ENCODE measurements around the gene DPF3. TPM values are rescaled to one million over a fixed set of nuclear protein-coding genes. Genes with fewer than 3 reads are reported as not detected.

DPF3 gene
- total RNA-seq, 1 experiment from 2014 or later = not detected

GRCh38 chr14:72646861-72647528 lies 246.9 kb downstream of the DPF3 start:
- no peak overlapping the region for H3K27ac ChIP-seq (ENCODE audit: low read length)

GRCh38 chr14:72645706-72646105 lies 248.2 kb downstream of the DPF3 start:
- CTCF ChIA-PET = no interaction called here
- Histone ChIP-seq H3K27ac (ENCODE audit: low read length) (no peak overlapping the region), H3K4me1 (ENCODE audit: control insufficient read depth, insufficient read depth, low read length) (no peaks in the 10 kb centered on the region), H3K9me3 (ENCODE audit: control insufficient read depth, insufficient read depth, low read depth, low read length) (no peaks in the 10 kb centered on the region), H3K4me3 (ENCODE audit: low read depth in 2 of 2, low read length in 2 of 2) (no peak overlapping the region), H3K27me3 (ENCODE audit: control insufficient read depth, insufficient read depth, low read length) (peaks cover 4% of the 10 kb centered on the region; the same call in 1 of the 2 replicates), H3K36me3 (ENCODE audit: control insufficient read depth, insufficient read depth, low read length) (no peaks in the 10 kb centered on the region)
- POLR2A ChIA-PET = no interaction called here
- BruUV-seq (replicated peaks) = no TSS peak
- no peak for TF ChIP-seq CTCF (IDR thresholded peaks at IDR 0.05)
- TF ChIP-seq POLR2AphosphoS5 (IDR thresholded peaks at IDR 0.05; ENCODE audit: low read depth, low read length) = no peak
- no peak for TF ChIP-seq SIN3A (IDR thresholded peaks at IDR 0.05; ENCODE audit: borderline replicate concordance, insufficient read depth, low read depth, low read length)
- no peak for TF ChIP-seq REST (IDR thresholded peaks at IDR 0.05; ENCODE audit: insufficient read depth in 1 of 2, low read depth in 2 of 2, low read length in 1 of 2)
- no peak for TF ChIP-seq TCF7L2 (IDR thresholded peaks at IDR 0.05; ENCODE audit: low read depth, low read length)
- no peak for ATAC-seq
- in situ Hi-C loops (cut with HindIII; ENCODE audit: low pct_unique_long_range_greater_than_20kb, low sequenced_read_pairs) (no loop called here), intact Hi-C loops (cut with micrococcal nuclease; ENCODE audit: unreplicated experiment) (no loop called here)
- DNase-seq (ENCODE audit: low read depth, low spot score) = no peak

More at GRCh38 chr14:72646861-72647528, 246.9 kb downstream of the DPF3 start:
- H3K36me3 ChIP-seq (ENCODE audit: control insufficient read depth, insufficient read depth, low read length) = no peaks in the 10 kb centered on the region
- in situ Hi-C loops (cut with HindIII; ENCODE audit: low pct_unique_long_range_greater_than_20kb, low sequenced_read_pairs) = no loop called here
- H3K4me1 ChIP-seq (ENCODE audit: control insufficient read depth, insufficient read depth, low read length) = no peaks in the 10 kb centered on the region
- peaks cover 4% of the 10 kb centered on the region; the same call in 1 of the 2 replicates for H3K27me3 ChIP-seq (ENCODE audit: control insufficient read depth, insufficient read depth, low read length)
- ChIA-PET CTCF (no interaction called here), POLR2A (no interaction called here)
- BruUV-seq (replicated peaks) = no TSS peak
- H3K4me3 ChIP-seq (ENCODE audit: low read depth in 2 of 2, low read length in 2 of 2) = no peak overlapping the region
- TF ChIP-seq REST (IDR thresholded peaks at IDR 0.05; ENCODE audit: insufficient read depth in 1 of 2, low read depth in 2 of 2, low read length in 1 of 2) (no peak), POLR2AphosphoS5 (IDR thresholded peaks at IDR 0.05; ENCODE audit: low read depth, low read length) (no peak), CTCF (IDR thresholded peaks at IDR 0.05) (no peak), SIN3A (IDR thresholded peaks at IDR 0.05; ENCODE audit: borderline replicate concordance, insufficient read depth, low read depth, low read length) (no peak), TCF7L2 (IDR thresholded peaks at IDR 0.05; ENCODE audit: low read depth, low read length) (no peak)
- intact Hi-C loops (cut with micrococcal nuclease; ENCODE audit: unreplicated experiment) = no loop called here
- DNase-seq (ENCODE audit: low read depth, low spot score) = no peak
- no peak for ATAC-seq
- no peaks in the 10 kb centered on the region for H3K9me3 ChIP-seq (ENCODE audit: control insufficient read depth, insufficient read depth, low read depth, low read length)
